Anterior cingulate cortex (tissue), 58 donors: ENCODE data around the gene ERC2.

ENCODE experiments used
- DNase-seq, 58 donors: peaks; one replicate each; lab custom pipeline; 2025; lab: John Stamatoyannopoulos, UW

The ERC2 gene

GRCh38 chr3:55907616-55908015 lies 560.7 kb downstream of the ERC2 start:
- DNase-seq = no peak

- DNase-seq = no peak
Measured at GRCh38 chr3:55906896-55907295, 561.4 kb downstream of the ERC2 start.

GRCh38 chr3:55904716-55905115 lies 563.6 kb downstream of the ERC2 start:
- DNase-seq = no peak

GRCh38 chr3:55903680-55904079 lies 564.6 kb downstream of the ERC2 start:
- no peak for DNase-seq

- no peak for DNase-seq
Measured at GRCh38 chr3:55902221-55902900, 565.9 kb downstream of the ERC2 start.

GRCh38 chr3:55899887-55900286 lies 568.4 kb downstream of the ERC2 start:
- DNase-seq = no peak

GRCh38 chr3:55897573-55898224 lies 570.6 kb downstream of the ERC2 start:
- DNase-seq = no peak

GRCh38 chr3:55895897-55896566 lies 572.2 kb downstream of the ERC2 start:
- no peak for DNase-seq

- DNase-seq = no peak
Measured at GRCh38 chr3:55894605-55895004, 573.7 kb downstream of the ERC2 start.

GRCh38 chr3:55893045-55893664 lies 575.1 kb downstream of the ERC2 start:
- no peak for DNase-seq

GRCh38 chr3:55891106-55891505 lies 577.2 kb downstream of the ERC2 start:
- DNase-seq = no peak

GRCh38 chr3:55888282-55888885 lies 579.9 kb downstream of the ERC2 start:
- DNase-seq = peak in 6 of 58 donors; percentile 3 to 33 (median 10)

GRCh38 chr3:55885721-55886120 lies 582.5 kb downstream of the ERC2 start:
- no peak for DNase-seq

GRCh38 chr3:55884491-55885285 lies 583.6 kb downstream of the ERC2 start:
- no peak for DNase-seq

- DNase-seq = no peak
Measured at GRCh38 chr3:55884066-55884465, 584.2 kb downstream of the ERC2 start.

GRCh38 chr3:55882006-55882405 lies 586.3 kb downstream of the ERC2 start:
- DNase-seq = no peak

GRCh38 chr3:55880357-55880756 lies 587.9 kb downstream of the ERC2 start:
- no peak for DNase-seq

GRCh38 chr3:55879901-55880331 lies 588.4 kb downstream of the ERC2 start:
- DNase-seq = peak in 2 of 58 donors; percentile 4 to 5

GRCh38 chr3:55877703-55878102 lies 590.6 kb downstream of the ERC2 start:
- no peak for DNase-seq

GRCh38 chr3:55876560-55876959 lies 591.7 kb downstream of the ERC2 start:
- no peak for DNase-seq
